ENCODE data around the gene RRBP1.

- TF ChIP-seq CTCF (conservative IDR thresholded peaks at IDR 0.05; ENCODE audit: low read depth, low read length) = no peak
- no peak for TF ChIP-seq EZH2 (IDR thresholded peaks at IDR 0.05; ENCODE audit: borderline replicate concordance, low read depth, low read length, poor library complexity, severe bottlenecking)
These were observed 43.1 kb downstream of the RRBP1 start for GRCh38 chr20:17638835-17639407.
